ENCODE data around the gene KRTAP3-1.
"Not testable (repeated sequence)": the region's sequence is repeated elsewhere in the genome, so short reads cannot be mapped to it uniquely, and the experiment has no call there.

KRTAP3-1 gene

DNA sequence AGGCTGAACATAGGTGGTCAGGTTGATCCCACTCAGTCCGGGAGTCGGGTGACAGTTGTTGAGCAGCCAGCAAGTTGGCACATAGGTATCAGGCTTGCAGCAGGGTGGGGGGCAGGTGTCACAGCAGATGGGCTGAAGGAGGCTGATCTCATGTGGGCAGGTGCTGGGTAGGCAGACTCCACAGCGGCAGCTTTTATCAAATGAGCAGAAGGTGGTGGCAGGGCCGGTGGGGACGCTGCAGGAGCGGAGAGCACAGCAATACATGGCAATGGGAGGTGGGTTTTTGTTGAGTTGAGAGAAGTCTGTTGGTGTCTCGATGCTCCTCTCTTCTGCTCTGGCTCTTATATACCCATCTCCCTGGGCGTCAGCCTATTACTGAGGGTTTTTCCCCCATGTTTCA lies at the start of gene KRTAP3-1:
Gene KRTAP3-1, minus strand, starts transcription at position 318 of the 400 bp plus-strand sequence. Its CDS starts 54 bp downstream, at position 264.
- no peak for DNase-seq

DNA sequence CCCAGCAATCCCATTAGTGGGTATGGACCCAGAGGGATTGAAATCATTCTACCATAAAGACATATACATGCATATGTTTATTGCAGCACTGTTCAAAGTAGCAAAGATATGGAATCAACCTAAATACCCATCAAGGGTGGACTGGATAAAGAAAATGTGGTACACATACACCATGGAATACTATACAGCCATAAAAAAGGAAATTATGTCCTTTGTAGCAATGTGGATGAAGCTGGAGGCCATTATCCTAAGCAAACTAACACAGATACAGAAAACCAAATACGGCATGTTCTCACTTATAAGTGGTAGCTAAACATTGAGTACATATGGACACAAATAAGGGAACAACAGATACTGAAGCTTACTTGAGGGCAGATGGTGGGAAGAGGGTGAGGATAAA lies 48.6 kb upstream of the KRTAP3-1 start:
- DNase-seq = no peak

- DNase-seq = not testable (repeated sequence)
Measured at GRCh38 chr17:41055130-41055529, 46.2 kb upstream of the KRTAP3-1 start, which contains the start of gene KRTAP2-2. Gene KRTAP2-2 (minus strand): TSS chr17:41055230. CDS start chr17:41055211, 19 bp downstream.

- DNase-seq = not testable (repeated sequence)
Measured at GRCh38 chr17:41054556-41054955, 45.6 kb upstream of the KRTAP3-1 start.

- DNase-seq = no peak
Measured at GRCh38 chr17:41054025-41054424, 45.1 kb upstream of the KRTAP3-1 start.

- no peak for DNase-seq
Measured at GRCh38 chr17:41052566-41052965, 43.6 kb upstream of the KRTAP3-1 start.

GRCh38 chr17:41049110-41049509 lies 40.2 kb upstream of the KRTAP3-1 start:
- no peak for DNase-seq

- no peak for DNase-seq
Measured at GRCh38 chr17:41048441-41048840, 39.5 kb upstream of the KRTAP3-1 start.

- not testable (repeated sequence) for DNase-seq
Measured at GRCh38 chr17:41046735-41047465, 38.0 kb upstream of the KRTAP3-1 start, which contains the start of gene KRTAP2-1. Gene KRTAP2-1 (minus strand): TSS chr17:41047316. CDS start chr17:41047267, 49 bp downstream.

- DNase-seq = no peak
Measured at GRCh38 chr17:41042953-41043352, 34.0 kb upstream of the KRTAP3-1 start.

DNA sequence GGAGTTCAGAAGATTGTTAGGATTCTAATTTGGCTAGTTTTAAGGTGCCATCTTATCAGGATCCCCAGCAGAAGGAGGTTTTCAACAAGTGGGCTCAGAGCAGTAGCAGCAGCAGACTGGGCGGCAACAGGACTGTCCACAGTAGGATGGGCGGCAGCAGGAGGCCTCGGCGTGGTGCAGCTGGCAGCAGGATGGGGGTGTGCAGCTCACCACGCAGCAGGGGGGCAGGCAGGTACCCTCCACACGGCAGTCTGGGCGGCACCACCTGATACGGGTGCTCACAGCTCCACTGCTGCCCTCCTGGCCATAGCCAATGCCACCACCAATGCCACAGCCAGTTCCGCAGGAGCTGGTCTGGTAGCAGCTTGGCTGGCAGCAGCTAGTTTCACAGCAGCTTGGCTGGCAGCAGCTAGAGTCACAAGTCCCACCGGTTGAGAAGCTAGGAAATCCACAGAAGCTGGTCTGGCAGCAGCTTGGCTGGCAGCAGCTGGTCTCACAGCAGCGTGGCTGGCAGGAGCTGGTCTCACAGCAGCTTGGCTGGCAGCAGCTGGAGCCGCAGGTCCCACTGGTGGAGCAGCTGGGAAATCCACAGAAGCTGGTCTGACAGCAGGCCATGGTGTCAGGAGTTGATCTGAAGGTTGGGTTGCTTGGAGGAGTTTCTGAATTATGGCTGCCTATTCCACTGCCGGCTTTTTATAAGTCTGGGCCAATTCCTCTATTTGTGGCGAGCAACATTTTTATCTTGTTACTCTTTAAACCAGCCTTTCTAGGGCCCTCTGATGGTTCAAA lies 32.0 kb upstream of the KRTAP3-1 start, which contains the start of gene KRTAP1-1:
Gene KRTAP1-1, minus strand, starts transcription at position 668 of the 789 bp plus-strand sequence. Its CDS starts 53 bp downstream, at position 615.
- not testable (repeated sequence) for DNase-seq

DNA sequence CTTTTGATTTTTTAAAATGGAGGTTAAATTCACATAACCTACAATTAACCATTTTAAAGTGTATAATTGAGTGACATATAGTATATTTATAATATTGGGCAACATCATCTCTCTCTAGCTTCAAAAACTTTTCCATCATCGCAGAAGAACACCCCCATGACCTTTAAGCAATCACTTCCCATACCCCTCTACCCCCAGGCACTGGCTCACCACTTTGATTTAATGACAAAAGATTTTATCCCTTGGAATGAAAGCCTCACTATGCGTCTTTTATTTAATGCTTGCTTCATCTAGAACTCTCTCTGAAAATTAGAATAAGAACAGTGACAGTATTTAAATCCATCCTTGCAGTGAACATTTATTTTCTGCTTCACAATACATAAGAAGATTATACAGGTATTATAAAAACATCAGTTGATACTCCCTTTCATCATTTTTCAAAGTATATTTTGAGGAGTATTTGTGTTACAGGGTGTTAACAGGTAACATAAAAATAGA lies 29.0 kb upstream of the KRTAP3-1 start:
- no peak for DNase-seq

DNA sequence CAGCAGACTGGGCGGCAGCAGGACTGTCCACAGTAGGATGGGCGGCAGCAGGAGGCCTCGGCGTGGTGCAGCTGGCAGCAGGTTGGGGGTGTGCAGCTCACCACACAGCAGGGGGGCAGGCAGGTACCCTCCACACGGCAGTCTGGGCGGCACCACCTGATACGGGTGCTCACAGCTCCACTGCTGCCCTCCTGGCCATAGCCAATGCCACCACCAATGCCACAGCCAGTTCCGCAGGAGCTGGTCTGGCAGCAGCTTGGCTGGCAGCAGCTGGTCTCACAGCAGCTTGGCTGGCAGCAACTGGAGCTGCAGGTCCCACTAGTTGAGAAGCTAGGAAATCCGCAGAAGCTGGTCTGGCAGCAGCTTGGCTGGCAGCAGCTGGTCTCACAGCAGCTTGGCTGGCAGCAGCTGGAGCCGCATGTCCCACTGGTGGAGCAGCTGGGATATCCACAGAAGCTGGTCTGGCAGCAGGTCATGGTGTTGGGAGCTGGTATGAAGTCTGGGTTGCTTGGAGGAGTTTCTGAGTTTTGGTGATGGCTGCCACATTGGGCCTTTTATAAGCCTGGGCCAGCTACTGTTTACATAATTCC lies 25.5 kb upstream of the KRTAP3-1 start, which contains the start of gene KRTAP1-3:
Gene KRTAP1-3, minus strand, starts transcription at position 529 of the 590 bp plus-strand sequence. Its CDS starts 53 bp downstream, at position 476.
- not testable (repeated sequence) for DNase-seq

DNA sequence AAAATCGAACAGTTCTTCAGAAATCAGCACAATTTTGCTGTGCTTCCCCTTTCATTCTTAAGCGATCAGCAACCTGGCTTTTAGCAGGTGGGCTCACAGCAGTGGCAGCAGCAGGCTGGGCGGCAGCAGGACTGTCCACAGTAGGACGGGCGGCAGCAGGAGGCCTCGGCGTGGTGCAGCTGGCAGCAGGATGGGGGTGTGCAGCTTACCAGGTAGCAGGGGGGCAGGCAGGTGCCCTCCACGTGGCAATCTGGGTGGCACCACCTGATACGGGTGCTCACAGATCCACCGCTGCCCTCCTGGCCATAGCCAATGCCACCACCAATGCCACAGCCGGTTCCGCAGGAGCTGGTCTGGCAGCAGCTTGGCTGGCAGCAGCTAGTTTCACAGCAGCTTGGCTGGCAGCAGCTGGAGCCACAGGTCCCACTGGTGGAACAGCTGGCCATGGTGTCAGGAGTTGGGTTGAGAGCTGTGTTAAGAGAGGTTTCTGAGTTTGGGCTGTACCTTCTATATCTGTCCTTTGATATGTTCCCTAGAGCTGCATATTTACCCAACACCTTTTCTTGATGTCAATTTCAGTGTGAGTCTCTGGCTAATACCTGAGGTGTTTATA lies 20.8 kb upstream of the KRTAP3-1 start, which contains the start of gene KRTAP1-4:
Gene KRTAP1-4, minus strand, starts transcription at position 563 of the 613 bp plus-strand sequence. Its CDS starts 117 bp downstream, at position 446.
- DNase-seq = no peak

GRCh38 chr17:41026715-41027471 lies 18.0 kb upstream of the KRTAP3-1 start, which contains the start of gene KRTAP1-5:
Gene KRTAP1-5 (minus strand): TSS chr17:41027208. CDS start chr17:41027155, 53 bp downstream.
- DNase-seq = no peak

- DNase-seq = no peak
Measured at GRCh38 chr17:41024697-41025096, 15.8 kb upstream of the KRTAP3-1 start.

DNA sequence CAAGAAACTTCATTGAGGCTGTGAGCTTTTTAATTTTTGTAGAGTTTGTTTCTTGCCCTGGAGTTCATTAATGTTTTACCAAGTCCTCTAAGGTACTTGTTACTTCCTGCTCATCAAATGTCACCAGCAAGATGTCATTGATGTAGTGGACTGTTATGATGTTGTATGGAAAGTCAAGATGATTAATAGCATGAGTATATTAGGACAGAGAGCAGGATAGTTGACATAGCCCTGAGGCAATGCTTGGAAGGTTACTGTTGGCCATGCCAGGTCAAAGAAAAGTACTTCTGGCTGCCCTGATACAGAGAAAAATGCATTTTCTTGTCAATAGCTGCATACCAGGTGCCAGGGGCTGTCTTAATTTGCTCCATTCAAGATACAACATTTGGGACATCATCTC lies 11.4 kb upstream of the KRTAP3-1 start:
- DNase-seq = no peak

DNA sequence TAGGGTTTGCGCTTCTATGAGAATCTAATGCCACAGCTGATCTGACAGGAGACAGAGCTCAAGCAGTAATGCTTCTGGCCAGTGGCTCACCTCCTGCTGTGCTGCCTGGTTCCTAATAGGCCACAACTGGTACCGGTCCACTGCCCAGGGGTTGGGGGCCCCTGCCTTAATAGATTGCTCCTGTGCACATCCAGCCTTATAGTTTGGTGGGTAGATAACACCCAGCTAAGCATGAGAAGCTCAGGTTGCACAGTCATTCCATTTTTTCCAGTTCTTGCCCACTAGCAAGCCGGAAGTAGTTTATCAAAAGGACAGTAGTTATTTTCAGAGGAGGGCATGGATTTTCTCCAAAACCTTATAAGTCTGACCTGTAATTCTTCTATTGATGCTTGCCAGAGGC lies 10.5 kb upstream of the KRTAP3-1 start:
- DNase-seq = no peak

GRCh38 chr17:41018541-41018940 lies 9.6 kb upstream of the KRTAP3-1 start:
- no peak for DNase-seq

DNA sequence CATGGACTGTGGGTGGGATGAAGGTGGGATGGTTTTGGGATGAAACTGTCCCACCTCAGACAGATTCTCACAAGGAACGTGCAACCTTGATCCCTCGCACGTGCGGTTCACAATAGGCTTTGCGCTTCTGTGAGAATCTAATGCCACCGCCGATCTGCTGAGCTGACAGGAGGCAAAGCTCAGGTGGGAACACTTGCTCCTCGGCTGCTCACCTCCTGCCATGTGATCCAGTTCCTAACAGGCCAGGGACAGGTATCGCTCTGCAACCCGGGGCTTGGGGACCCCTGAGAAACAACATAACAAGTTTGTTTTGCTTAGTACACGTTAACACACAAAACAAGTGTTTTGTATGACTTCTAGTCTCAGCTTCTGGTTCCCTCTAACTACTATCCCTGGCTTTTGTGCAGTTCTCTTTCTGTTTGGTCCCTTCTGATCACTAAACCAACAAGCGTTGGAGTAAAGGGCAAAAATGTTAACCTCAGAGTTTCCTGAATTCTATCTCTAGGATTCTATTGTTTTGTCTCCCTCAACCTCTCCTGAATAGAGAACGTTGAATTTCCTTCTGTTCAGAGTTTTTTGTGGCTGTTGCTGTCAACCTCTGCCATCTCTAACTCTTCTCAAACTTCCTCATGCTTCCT lies 7.8 kb upstream of the KRTAP3-1 start:
- no peak for DNase-seq

DNA sequence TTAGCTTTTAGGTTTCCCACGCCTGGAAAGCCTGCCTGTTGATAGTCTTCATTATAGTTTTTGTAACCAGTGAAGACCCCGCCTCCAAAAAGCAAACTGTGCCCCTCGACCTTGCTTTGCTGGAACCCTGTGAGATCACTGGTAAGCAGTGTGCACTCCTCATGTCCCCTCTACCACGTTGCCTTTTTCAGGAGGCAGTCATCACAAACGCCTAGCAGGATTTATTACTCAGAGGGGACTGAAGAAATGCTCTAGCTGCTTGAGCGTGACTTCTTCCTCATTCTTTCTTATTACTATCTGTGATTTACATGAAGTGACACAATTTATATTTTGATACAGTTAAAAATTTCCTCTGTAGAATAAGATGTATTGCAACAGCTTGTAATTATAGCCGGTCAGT lies 6.5 kb upstream of the KRTAP3-1 start:
- DNase-seq = no peak
